ENCODE data around the gene TANC1. TPM values are rescaled to one million over a fixed set of nuclear protein-coding genes. Genes with fewer than 3 reads are reported as not detected.

TANC1 gene
- total RNA-seq, 1 experiment from 2014 or later, result 2.5 TPM

GRCh38 chr2:159267921-159268320 lies 299.5 kb downstream of the TANC1 start:
- Histone ChIP-seq H2BK15ac (ENCODE audit: low read depth, low read length) (no peak overlapping the region), H3K27me3 (ENCODE audit: insufficient read depth, low read length) (no peaks in the 10 kb centered on the region), H4K5ac (ENCODE audit: insufficient read length, low read depth, low read length) (no peak overlapping the region), H3K9me3 (ENCODE audit: control insufficient read depth, low read depth, low read length) (no peaks in the 10 kb centered on the region), H2BK20ac (ENCODE audit: low read depth, low read length, poor library complexity, severe bottlenecking) (no peak overlapping the region), H2BK120ac (ENCODE audit: low read depth, low read length, poor library complexity, severe bottlenecking) (no peak overlapping the region), H3K23me2 (ENCODE audit: insufficient read length, low read depth, low read length, poor library complexity, severe bottlenecking) (no peaks in the 10 kb centered on the region), H3K27ac (ENCODE audit: insufficient read length, low read depth, low read length) (no peak overlapping the region), H2AFZ (ENCODE audit: low read length) (no peak overlapping the region), H3K79me1 (ENCODE audit: insufficient read depth, low read depth, low read length, poor library complexity, severe bottlenecking) (no peaks in the 10 kb centered on the region), H3K18ac (ENCODE audit: insufficient read length, low read depth, low read length) (no peak overlapping the region), H2BK12ac (ENCODE audit: insufficient read length, low read depth, low read length) (no peak overlapping the region), H3K79me2 (ENCODE audit: insufficient read depth, low read length) (no peaks in the 10 kb centered on the region), H3K4me2 (ENCODE audit: insufficient read depth, insufficient read length, low read length) (no peak overlapping the region), H2AK5ac (ENCODE audit: insufficient read length, low read length) (no peak overlapping the region), H2BK5ac (ENCODE audit: insufficient read length, low read length) (no peak overlapping the region), H3K4ac (ENCODE audit: low read depth, low read length) (no peak overlapping the region), H3T11ph (ENCODE audit: low read length) (no peak overlapping the region), H3K56ac (ENCODE audit: insufficient read length, low read depth, low read length) (no peak overlapping the region), H3K14ac (ENCODE audit: insufficient read depth, low read length) (no peak overlapping the region), H3K4me1 (ENCODE audit: insufficient read depth, low read length) (peaks cover 2% of the 10 kb centered on the region; the same call in 1 of the 2 replicates), H3K9ac (ENCODE audit: extremely low read depth, insufficient read length, low read length) (no peak overlapping the region), H4K91ac (ENCODE audit: insufficient read length, low read depth, low read length) (no peak overlapping the region), H4K8ac (replicated peaks; ENCODE audit: insufficient read length, low read depth, low read length) (no peak overlapping the region), H3K23ac (ENCODE audit: insufficient read length, low read depth, low read length) (no peak overlapping the region), H4K20me1 (ENCODE audit: control insufficient read depth, insufficient read depth, insufficient read length) (no peaks in the 10 kb centered on the region)
- Mint-ChIP-seq H3K4me1 (peaks cover 11 to 13% of the 10 kb centered on the region in 2 experiments), H3K36me3 (ENCODE audit: insufficient read depth in 1 of 3, low read depth in 3 of 3) (peaks cover 3 to 6% (median 4%) of the 10 kb centered on the region in 3 experiments; a peak in 4 of 7 replicates), H3K27me3 (ENCODE audit: low read depth) (no peaks in the 10 kb centered on the region), H3K9me3 (no peaks in the 10 kb centered on the region), H3K27ac (no peak overlapping the region), H3K4me3 (no peak overlapping the region)
- WGBS (ENCODE audit: extremely low coverage, insufficient read length, low lambda C conversion rate), result no CpG with 5 or more reads among the region's 1 CpG
- no peak for DNase-seq
- TF ChIP-seq, protein P1, sequence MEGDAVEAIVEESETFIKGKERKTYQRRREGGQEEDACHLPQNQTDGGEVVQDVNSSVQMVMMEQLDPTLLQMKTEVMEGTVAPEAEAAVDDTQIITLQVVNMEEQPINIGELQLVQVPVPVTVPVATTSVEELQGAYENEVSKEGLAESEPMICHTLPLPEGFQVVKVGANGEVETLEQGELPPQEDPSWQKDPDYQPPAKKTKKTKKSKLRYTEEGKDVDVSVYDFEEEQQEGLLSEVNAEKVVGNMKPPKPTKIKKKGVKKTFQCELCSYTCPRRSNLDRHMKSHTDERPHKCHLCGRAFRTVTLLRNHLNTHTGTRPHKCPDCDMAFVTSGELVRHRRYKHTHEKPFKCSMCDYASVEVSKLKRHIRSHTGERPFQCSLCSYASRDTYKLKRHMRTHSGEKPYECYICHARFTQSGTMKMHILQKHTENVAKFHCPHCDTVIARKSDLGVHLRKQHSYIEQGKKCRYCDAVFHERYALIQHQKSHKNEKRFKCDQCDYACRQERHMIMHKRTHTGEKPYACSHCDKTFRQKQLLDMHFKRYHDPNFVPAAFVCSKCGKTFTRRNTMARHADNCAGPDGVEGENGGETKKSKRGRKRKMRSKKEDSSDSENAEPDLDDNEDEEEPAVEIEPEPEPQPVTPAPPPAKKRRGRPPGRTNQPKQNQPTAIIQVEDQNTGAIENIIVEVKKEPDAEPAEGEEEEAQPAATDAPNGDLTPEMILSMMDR (conservative IDR thresholded peaks at IDR 0.05), result no peak
